CD4-positive, alpha-beta T cell treated with Interleukin-15 for 1 hour (primary cell): ENCODE data around the gene FAM180A.
"Not testable (repeated sequence)": the region's sequence is repeated elsewhere in the genome, so short reads cannot be mapped to it uniquely, and the experiment has no call there.

Experiments
- DNase-seq: peaks from one replicate; pipeline ENCODE4 v3.0.0-alpha.2; 2020

FAM180A gene

DNA sequence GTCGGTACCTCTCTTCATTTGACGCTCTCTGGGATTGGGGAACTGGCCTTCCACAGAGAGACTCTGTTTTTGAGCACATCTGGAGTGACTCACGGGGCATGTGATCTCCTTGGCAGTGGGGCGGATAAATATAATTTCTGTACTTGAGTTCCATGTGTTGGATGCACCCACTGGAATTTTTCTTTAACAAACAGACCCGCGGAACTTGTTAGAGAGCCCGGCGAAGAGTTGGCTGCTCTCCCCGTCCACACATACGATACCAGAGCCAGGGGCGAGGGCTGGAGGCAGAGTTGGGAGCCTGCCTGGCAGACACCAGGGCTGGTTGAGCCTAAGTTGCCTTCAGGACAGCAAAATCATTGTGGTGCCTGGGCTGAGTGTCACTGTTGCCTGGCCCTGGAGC lies at the start of gene FAM180A:
Gene FAM180A (minus strand): TSS at position 44 of the 400 bp plus-strand sequence. CDS start 233 bp downstream, outside the sequence.
- no peak for DNase-seq

DNA sequence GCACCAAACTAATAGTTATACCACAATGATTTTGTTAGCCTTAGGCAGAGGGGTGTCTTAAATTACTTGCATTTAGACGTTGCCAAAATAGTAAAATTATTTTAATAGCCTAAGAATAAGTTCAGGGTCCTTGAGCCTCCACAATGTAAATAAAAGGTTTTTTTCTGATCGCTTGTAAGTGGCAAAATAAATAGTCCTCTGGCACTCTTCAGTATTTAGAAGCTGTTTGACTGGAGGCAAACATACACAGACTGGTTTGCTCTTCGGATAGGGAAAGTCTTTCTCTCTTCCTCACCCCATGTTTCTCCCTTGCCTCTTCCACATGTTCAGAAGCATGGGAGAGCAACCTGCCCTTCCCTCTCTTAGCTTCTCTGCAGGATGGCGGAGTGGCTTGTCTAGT lies 49.5 kb upstream of the FAM180A start:
- no peak for DNase-seq

DNA sequence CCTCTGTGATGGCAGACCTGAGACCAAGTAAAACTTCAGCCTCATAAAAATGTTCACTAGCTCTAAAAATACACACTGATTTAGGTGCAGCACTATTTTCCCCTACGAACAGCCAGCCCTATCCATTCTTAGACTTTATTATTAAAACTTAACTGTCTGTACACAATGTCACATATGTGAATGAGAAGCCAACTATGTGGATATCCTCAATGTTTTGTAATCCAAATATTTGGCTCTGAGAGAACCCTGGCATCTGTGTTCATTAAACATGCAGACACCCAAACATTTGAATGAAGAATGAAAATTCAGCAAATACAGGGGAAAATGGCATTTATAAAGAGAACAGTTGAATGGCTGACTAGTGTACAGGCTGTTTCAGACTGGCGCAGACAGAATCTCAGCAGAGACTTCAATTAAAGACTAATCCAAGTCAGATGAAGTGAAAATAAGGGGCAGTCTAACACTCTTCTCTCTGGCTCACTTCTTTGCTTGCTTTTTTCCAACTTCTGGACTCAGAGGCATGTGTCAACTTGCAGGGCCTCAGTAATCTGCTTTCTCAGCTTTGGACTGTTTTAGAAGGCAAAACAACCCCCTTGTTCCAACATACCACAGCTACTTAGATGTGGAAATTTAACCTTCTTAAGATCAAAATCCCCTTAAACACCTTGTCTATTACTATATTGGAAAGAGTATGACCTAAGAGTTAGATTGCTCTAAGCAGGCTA lies 47.4 kb upstream of the FAM180A start:
- no peak for DNase-seq

- no peak for DNase-seq
Observed at GRCh38 chr7:135793841-135794240, 45.2 kb upstream of the FAM180A start.

- no peak for DNase-seq
Observed at GRCh38 chr7:135792866-135793265, 44.3 kb upstream of the FAM180A start.

DNA sequence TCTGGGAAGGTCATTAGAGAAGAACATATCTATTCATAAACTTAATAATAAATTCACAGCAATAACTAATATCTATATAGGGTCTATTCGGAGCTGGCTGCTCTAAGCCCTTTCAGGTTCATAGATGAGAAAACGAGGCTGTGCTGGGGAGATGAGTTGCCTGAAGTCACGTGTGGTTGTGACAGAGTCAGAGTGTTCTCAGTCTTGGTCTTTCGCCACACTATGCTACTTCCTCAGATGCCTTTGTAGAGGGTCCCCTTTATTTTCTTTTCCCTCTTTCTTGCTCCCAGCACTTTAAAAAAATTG lies 43.7 kb upstream of the FAM180A start:
- no peak for DNase-seq

DNA sequence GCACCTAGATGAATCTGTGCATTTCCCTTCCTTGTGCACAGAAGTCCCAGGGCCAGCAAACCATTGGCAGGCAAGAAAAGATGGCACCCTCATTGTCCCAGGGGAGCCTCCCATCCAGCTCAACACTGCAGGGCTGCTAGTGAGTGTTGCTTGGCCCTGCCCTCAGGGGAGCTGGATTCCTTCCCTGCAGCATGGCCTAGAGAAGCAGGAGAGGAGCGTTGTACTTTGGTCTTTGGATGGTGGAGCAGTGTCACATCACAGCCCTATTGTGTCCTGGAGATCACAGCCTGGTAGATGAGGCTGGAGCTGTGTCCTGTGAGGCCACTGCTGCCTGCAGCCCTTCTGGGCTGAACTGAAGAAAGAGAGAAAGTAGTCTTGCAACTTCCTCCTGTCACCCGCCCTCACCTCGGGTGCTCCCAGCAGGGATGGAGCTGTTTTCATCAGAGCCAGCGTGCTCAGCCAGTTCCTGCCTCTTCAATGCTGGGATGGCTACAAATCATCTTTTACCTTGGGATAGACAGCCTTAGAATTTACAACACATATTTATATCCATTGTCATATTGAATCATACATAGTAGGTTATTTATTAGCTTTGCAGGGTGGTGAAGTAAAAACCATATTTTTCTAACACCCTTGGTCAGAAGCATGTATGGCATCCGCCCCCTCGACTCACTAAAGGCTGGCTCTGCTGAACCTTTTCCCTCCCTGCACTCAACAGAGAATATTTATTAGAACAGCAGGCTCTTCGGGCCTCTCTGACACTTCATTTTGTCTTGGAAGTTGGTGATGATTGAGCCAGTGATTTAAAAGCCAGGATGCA lies 43.1 kb upstream of the FAM180A start:
- no peak for DNase-seq

- DNase-seq: no peak
Observed at GRCh38 chr7:135790371-135790977, 41.9 kb upstream of the FAM180A start.

DNA sequence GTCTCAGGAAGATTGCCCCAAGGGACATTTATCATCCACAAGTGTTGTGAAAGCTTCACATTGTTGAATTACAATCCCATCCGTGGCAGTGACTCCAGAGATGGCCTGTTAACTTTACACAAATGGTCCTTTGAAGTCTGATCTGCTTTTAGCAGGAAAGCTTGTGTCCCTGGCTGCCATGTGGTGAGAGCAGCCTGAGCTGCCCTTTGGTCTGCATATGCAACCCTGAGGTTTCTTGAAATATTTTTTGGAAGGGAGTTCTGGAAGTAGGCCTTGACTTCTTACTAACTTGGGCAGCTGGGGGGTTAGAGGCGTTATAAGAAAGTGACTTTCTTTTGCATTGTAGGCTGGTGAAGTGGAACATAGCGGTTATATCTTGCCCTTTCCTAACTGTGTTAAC lies 41.3 kb upstream of the FAM180A start:
- no peak for DNase-seq

DNA sequence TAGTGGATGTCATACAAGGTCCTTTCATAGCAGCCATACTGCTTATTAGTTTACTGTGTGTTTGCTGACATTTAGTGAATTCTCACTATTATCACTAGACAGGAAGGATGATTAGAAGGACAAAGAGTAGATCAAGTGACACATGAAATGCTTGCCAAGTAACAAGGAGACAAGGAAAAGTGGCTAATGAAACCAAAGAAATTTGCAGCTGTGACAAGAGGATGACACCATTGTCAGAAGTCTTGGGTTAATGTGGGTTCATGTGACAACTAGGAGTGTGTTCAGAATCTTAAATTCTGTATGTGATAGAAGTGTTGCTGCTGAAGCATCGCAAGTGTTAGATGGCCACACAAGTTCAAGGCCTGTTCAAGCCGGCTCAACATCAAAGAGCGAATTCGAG lies 40.8 kb upstream of the FAM180A start:
- DNase-seq: no peak

- DNase-seq: no peak
Observed at GRCh38 chr7:135786911-135787310, 38.3 kb upstream of the FAM180A start.

- DNase-seq: no peak
Observed at GRCh38 chr7:135785065-135785464, 36.5 kb upstream of the FAM180A start.

DNA sequence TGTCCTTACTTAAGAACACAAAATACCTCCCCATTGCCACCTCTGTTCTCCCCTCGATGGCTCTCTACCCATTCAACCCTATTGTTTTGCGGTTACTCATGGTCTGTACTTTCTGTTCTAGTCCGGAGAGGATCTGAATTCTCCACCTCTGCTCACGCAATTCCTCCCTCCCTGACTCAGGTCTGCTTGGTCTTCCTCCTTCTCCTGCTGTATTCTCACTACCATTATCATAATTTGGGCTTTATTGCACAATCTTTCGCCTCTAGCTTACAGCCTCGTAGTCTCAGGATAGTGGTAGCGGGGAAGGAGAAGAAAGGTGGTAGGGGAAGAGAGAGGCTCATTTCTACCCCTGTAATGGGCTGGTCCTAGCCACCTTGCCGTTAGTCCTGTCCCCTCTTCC lies 35.4 kb upstream of the FAM180A start:
- no peak for DNase-seq

- DNase-seq: no peak
Observed at GRCh38 chr7:135782801-135783200, 34.2 kb upstream of the FAM180A start.

DNA sequence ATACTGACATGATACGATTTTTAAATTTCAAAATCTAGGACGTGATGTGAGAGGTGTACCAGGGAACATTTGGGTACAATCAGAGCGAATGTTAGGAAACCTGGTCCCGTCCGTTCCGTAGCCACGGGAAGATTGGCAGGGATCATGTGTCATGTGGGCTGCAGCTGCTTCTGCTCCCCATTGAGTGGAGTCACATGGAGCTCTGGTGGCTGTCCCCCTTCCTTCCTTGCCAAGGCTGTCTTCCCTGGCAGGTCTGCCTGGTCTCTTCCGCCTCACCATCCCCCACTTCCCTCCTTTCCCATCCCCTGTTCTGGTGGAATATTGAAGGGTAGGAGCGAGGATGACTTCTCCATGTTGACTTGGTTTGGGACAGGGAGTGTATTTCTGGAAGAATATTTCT lies 33.8 kb upstream of the FAM180A start:
- no peak for DNase-seq

DNA sequence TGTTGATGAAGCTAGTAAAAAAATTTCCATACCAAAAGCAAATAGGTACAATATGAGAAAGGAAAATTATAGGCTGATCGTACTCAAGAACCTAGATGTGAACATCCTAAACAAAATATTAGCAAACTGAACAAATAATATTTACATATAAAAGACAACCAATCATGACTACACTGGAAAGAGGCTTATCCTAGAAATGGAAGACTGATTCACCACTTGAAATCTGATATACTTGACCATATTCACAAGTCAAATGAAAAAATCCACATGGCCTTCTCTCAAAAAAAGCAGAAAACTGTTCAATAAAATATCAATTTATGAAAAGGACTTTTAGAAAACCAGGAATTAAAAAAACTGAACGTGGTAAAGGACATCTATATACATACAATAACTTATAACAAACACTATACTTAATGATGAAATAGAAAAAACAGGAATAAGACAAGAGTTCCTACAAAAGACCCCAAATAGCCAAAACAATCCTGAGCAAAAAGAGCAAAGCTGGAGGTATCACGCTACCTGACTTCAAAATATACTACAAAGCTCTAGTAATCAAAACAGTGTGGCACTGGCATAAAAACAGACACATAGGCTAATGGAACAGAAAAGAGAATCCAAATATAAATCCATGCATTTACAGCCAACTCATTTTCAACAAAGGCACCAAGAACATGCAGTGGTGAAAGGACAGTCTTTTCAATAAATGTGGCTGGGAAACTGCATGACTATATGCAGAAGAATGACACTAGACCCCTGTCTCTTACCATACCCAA lies 29.2 kb upstream of the FAM180A start:
- no peak for DNase-seq

GRCh38 chr7:135775915-135776314 lies 27.3 kb upstream of the FAM180A start:
- DNase-seq: not testable (repeated sequence)

DNA sequence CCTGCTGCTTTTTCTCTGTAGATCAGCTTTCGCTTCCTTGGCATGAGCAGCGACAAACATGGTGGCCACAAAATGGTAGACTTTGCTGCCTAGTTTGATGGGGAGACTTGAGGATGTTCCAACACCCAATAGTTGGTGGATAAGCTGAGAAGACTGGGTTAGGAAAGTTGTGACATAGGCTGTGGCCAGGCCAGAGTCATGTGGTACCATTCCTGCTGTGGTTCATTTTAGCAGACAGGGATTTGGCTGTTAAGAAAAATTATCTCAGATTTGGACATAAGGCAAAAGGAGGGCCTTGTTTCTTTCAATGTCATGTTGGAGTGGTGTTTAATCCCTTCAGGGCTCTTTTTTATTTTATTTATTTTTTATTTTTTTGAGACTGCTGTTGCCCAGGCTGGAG lies 26.6 kb upstream of the FAM180A start:
- DNase-seq: no peak

DNA sequence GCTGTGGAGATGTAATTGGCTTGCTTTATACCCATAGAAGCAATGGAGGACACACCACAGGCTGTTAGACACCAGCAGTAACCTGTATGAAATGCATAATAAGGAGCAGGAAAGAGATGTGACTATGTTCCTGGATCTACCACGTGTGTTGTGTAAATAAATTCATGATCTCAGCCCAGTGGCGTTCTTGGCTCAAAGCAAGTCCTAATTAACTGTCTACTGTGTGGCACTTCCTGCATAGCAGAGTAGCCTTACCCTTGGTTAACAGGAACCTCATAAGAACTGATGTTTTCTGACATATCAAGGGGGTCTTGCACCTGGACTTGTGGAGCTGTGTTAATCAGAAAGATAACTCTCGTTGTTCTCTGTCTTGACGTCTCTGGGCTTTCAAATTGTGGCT lies 25.7 kb upstream of the FAM180A start:
- DNase-seq: no peak

DNA sequence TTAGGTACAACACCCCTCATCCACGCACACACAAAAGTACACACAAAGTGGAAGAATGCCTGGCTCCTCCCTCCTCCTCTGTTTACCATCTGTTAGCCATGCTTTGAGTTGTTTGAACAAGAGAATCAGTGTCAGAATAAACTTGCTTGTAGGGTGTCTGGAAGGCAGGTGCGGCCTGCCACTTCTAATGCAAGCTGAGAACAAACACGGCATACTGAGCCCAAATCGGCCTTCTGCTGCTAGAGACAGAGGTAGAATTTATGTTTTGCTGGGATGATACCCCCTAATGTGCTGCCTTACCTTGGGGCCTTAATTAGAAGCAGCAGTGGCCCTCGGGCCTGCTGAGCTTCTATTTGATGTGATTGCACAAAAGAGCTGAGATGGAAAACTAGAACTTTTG lies 24.9 kb upstream of the FAM180A start:
- no peak for DNase-seq

DNA sequence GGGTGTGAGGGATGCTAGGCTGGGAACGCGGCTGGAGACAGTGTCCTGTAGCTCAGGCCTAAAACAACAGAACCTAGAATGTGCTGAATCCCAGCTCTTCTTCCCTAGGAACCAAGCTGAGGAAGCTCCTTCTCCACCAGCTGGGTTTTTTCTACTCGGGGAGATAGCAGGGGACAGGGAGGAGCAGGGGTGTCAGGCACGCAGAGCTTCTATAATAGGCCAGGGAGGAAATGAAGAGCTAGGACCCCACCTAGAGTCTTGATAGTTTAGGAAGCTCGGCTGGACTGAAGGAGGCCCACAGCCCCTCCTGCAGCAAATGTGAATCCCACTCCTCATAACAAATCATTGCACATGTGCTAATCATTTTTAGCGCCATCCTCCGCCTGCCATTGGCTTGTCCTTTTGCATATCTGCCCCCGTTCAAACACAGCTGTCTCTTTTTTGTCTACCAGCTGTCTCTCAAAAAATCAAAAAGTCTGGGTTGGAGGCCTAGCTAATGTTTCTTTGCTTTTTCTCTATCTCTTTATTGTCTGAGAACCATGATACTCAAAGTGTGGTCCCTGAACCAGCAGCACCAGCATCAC lies 24.1 kb upstream of the FAM180A start:
- no peak for DNase-seq

DNA sequence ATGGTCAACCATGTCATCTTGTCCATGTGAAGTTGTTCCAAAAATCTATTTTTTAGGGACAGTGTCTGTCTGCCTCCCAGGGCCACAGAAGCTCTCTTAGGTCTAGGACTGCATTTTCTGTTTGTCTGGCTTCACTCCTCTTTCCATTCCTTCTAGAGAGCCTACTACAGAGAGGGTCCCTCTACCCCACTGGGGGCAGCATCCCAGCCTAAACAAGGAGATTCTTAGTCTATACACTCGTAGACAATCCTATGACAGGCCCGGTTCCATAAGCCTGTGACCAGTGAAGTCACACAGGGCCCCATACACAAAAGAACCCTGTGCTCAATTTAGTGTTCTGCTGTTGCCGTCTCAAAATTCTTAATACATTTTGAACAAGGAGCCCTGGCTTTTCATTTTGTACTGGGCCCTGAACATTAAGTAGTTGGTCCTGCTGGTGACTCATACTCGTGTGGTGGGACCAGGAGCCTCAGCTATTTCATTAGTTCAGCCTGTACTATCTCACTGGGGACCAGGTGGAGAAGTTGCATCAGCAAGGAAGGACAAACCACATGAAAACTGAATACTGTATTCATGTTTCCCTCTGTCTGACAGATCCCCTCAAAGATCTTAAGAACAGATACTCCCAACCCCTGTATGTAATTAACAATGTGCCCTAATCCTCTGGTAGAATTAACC lies 23.5 kb upstream of the FAM180A start:
- no peak for DNase-seq
